KMS-11 (cell line): ENCODE data around the gene DBF4B.

Experiments used
- H2AFZ ChIP-seq: fragments of 200-600 bp; sonication (generic); 2 replicates; pipeline ENCODE4 v1.6.1; 2016; ENCODE audit warnings: antibody characterized with exemption, mixed run types, low read depth
- H3K27ac ChIP-seq: fragments of 200-600 bp; sonication (generic); 2 replicates; pipeline ENCODE4 v1.6.1; 2016; ENCODE audit warnings: mild to moderate bottlenecking, mixed run types
- H3K27me3 ChIP-seq: fragments of 200-600 bp; sonication (generic); 2 replicates; pipeline ENCODE4 v1.6.1; 2017; ENCODE audit warnings: mild to moderate bottlenecking, low read depth, mixed run types, moderate library complexity; ENCODE audit not compliant: insufficient read depth
- H3K36me3 ChIP-seq: fragments of 200-600 bp; sonication (generic); 2 replicates; pipeline ENCODE4 v1.6.1; 2017; ENCODE audit warnings: mild to moderate bottlenecking, mixed run types; ENCODE audit not compliant: insufficient read depth
- H3K4me1 ChIP-seq: fragments of 200-600 bp; sonication (generic); 2 replicates; pipeline ENCODE4 v1.6.1; 2016; ENCODE audit warnings: mild to moderate bottlenecking, low read depth, mixed run types; ENCODE audit not compliant: poor library complexity, severe bottlenecking
- H3K4me2 ChIP-seq: fragments of 200-600 bp; sonication (generic); 2 replicates; pipeline ENCODE4 v1.7.0; 2016; ENCODE audit warnings: mild to moderate bottlenecking, mixed run types
- H3K4me3 ChIP-seq: fragments of 200-600 bp; sonication (generic); IDR thresholded peaks from 2 replicates; pipeline ENCODE4 v1.6.1; 2017; ENCODE audit warnings: low read depth, low read length, mixed read lengths; ENCODE audit not compliant: insufficient read depth
- H3K79me2 ChIP-seq: fragments of 200-600 bp; sonication (generic); 2 replicates; pipeline ENCODE4 v1.6.1; 2016; ENCODE audit warnings: low read depth, mixed run types; ENCODE audit not compliant: insufficient read depth
- H3K9ac ChIP-seq: fragments of 200-600 bp; sonication (generic); 2 replicates; pipeline ENCODE4 v1.6.1; 2016; ENCODE audit warnings: mild to moderate bottlenecking, mixed run types
- H4K20me1 ChIP-seq: fragments of 200-600 bp; sonication (generic); 2 replicates; pipeline ENCODE4 v1.6.1; 2016; ENCODE audit warnings: mild to moderate bottlenecking, mixed run types; ENCODE audit not compliant: insufficient read depth
- CTCF ChIP-seq: fragments of 200-600 bp; sonication (generic); conservative IDR thresholded peaks from 2 replicates; pipeline ENCODE4 v1.6.1; 2017; ENCODE audit warnings: low read depth, mild to moderate bottlenecking, antibody characterized with exemption, low read length, moderate library complexity, mixed read lengths

DBF4B gene

GRCh38 chr17:44687756-44688155 is 20.7 kb upstream of the DBF4B start:
- Histone ChIP-seq H3K36me3 (no peaks in the 10 kb centered on the region; the same call in 1 of the 2 replicates), H3K4me2 (no peak overlapping the region), H3K27ac (no peak overlapping the region), H3K4me1 (peaks cover 26% of the 10 kb centered on the region), H3K79me2 (peaks cover 23% of the 10 kb centered on the region; the same call in 1 of the 2 replicates), H2AFZ (no peak overlapping the region), H3K9ac (no peak overlapping the region), H4K20me1 (no peaks in the 10 kb centered on the region), H3K4me3 (no peak overlapping the region), H3K27me3 (no peaks in the 10 kb centered on the region)
- TF ChIP-seq CTCF: no peak

GRCh38 chr17:44688200-44688599 is 20.3 kb upstream of the DBF4B start:
- H3K4me2 ChIP-seq: peak overlapping the region; percentile 91
- peaks cover 23% of the 10 kb centered on the region; the same call in 1 of the 2 replicates for H3K79me2 ChIP-seq
- H3K27me3 ChIP-seq: no peaks in the 10 kb centered on the region
- TF ChIP-seq CTCF: no peak
- H3K4me1 ChIP-seq: peaks cover 26% of the 10 kb centered on the region
- H3K36me3 ChIP-seq: no peaks in the 10 kb centered on the region; the same call in 1 of the 2 replicates
- H3K27ac ChIP-seq: no peak overlapping the region
- H3K9ac ChIP-seq: peak overlapping the region; percentile 76; the same call in 1 of the 2 replicates
- no peaks in the 10 kb centered on the region for H4K20me1 ChIP-seq
- H3K4me3 ChIP-seq: no peak overlapping the region
- H2AFZ ChIP-seq: no peak overlapping the region

- Histone ChIP-seq H2AFZ (peak overlapping the region; percentile 92), H3K4me1 (peaks cover 26% of the 10 kb centered on the region), H4K20me1 (no peaks in the 10 kb centered on the region), H3K4me2 (peak overlapping the region; percentile 91), H3K36me3 (no peaks in the 10 kb centered on the region; the same call in 1 of the 2 replicates), H3K4me3 (peak overlapping the region; percentile 34), H3K79me2 (peaks cover 23% of the 10 kb centered on the region; the same call in 1 of the 2 replicates), H3K9ac (peak overlapping the region; percentile 76), H3K27me3 (no peaks in the 10 kb centered on the region), H3K27ac (peak overlapping the region; percentile 66)
- no peak for TF ChIP-seq CTCF
Measured at GRCh38 chr17:44688675-44689476, 19.6 kb upstream of the DBF4B start.

GRCh38 chr17:44689477-44690217 is 18.8 kb upstream of the DBF4B start, which contains the start of gene CCDC43:
TSS of gene CCDC43 (minus strand) at chr17:44689776. CDS start at chr17:44689753, 23 bp downstream.
- no peaks in the 10 kb centered on the region; the same call in 1 of the 2 replicates for H3K36me3 ChIP-seq
- H3K4me2 ChIP-seq: peak within 1 kb of the TSS; percentile 91
- peak within 1 kb of the TSS; percentile 34 for H3K4me3 ChIP-seq
- peak within 1 kb of the TSS; percentile 92 for H2AFZ ChIP-seq
- H3K9ac ChIP-seq: peak within 1 kb of the TSS; percentile 76
- H3K79me2 ChIP-seq: peaks cover 23% of the 10 kb centered on the region; the same call in 1 of the 2 replicates
- H3K27ac ChIP-seq: peak within 1 kb of the TSS; percentile 66
- no peaks in the 10 kb centered on the region for H4K20me1 ChIP-seq
- H3K27me3 ChIP-seq: no peaks in the 10 kb centered on the region
- TF ChIP-seq CTCF: no peak
- peaks cover 26% of the 10 kb centered on the region for H3K4me1 ChIP-seq
